ENCODE data around the gene CALML4.
"Not testable (repeated sequence)": the region's sequence is repeated elsewhere in the genome, so short reads cannot be mapped to it uniquely, and the experiment has no call there.

Gene CALML4

DNA sequence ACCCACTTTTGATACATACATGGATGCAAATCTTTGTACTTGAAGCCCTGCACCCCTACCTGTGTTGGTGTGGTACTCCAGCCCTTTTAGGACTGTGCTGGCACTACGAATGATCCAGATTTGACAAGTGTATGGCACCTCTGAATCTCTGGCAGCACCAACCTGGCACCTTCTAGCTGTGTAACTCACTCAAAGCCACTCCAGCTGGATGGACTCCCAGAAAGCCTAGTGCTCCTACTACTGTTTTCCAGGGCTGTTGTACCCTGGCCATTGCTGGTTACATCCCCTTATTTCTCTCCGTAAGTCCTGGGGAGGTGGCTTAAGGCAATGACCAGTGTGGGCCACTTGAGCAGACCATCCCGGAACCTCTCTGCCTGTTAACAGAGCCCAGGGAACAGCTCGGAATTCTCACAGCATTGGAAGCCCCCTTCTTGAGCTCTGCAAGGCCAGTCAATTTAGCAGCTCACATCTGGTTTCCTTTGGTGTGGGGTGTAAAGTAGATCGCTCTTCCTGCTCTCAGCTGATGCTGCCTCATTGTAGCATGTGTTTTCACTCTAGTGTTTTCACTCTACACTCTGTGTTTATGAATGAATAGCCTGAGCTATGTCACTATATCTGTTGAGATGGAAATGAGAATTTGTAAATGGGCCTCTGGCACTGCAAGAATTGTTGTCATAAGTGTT, 12.2 kb downstream of the CALML4 start:
- FAIRE-seq (no peak), DNase-seq (ENCODE audit: low spot score) (no peak)

DNA sequence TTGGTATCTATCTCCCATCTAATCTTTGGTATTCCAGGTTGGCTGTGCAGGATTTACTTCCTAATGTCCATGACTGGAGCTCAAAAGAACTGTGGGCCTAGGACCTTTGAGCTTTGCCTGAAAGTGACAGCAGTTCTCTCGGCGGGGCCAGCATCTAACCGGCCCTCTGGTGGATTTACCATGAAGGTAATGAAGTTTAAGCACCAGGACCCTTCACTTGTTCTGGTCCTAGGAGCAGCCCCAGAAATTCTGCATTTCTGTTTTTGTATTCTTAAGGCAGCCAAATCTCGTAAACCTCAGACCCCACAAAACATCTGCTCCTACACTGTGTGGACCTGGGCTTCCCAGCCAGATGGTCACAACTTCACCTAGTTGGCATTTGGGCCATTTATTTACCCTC, 13.0 kb downstream of the CALML4 start:
- FAIRE-seq: no peak
- DNase-seq (ENCODE audit: low spot score): no peak

DNA sequence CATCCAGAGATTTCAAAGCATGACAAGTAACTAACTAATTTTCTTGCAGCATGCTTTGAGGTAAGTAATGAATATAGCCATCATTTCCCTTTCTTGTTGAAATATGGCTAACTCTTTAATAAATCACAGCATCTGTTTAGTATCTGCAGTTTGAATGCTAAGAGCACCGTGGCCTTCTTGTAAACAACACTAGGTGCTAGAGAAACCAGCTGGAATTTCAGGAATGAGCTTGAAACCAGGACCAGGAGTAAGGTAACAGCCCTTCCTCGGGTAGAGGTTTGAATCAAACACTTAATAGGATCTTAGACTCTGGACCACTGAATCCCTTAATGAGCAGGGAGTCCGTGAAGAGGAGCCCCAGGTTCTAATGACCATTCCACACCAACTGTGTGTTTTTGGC, 13.6 kb downstream of the CALML4 start:
- DNase-seq (ENCODE audit: low spot score) (no peak), FAIRE-seq (no peak)

DNA sequence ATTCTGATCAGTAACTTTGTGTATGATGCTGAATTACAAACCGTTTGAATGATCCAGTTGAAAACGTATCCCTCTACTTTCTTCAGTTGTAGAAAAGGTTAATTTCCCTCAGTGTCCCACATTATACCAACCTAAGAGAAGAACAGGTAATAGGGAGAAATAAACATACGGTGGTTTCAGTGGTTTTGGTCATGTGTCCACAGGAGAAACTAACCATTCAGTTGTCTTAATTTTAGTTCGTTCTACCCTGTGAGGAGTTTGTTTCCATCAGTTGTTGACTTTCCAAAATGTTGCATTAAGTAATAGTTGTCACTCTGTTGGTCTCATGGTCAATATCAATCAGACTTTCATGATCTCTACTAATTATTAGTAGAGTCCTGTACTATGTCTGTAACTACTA, 15.1 kb downstream of the CALML4 start:
- FAIRE-seq (no peak), DNase-seq (ENCODE audit: low spot score) (no peak)

DNA sequence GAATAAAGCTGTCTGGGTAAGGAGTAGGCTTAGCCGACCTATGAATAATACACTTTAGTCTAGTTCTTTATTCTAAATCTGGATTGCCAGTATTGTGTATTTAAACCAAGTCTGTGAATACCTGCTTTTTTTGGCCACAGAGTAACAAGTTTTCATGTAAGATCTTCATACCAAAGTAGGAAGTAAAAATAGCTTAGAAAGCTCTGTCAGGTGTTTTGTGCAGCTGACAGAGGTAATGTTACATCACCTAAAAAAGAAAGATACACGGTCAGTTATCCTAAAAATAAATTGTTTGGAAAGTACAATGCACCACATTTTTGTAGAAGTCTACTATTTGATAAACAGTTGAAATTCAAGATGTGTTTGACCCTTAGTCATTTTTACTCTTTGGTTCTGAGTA, 16.5 kb downstream of the CALML4 start:
- DNase-seq (ENCODE audit: low spot score): no peak
- FAIRE-seq: no peak

DNA sequence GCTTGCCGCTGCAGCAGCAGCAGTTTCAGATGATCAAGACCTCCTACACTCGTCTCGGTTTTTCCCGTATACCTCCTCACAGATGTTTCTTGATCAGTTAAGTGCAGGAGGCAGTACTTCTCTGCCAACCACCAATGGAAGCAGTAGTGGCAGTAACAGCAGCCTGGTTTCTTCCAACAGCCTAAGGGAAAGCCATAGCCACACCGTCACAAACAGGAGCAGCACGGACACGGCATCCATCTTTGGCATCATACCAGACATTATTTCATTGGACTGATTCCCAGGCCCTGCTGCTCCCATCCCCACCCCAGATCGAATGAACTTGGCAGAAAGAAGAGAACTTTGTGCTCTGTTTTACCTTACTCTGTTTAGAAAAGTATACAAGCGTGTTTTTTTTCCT, 17.6 kb downstream of the CALML4 start:
- DNase-seq (ENCODE audit: low spot score) (no peak), FAIRE-seq (no peak)

DNA sequence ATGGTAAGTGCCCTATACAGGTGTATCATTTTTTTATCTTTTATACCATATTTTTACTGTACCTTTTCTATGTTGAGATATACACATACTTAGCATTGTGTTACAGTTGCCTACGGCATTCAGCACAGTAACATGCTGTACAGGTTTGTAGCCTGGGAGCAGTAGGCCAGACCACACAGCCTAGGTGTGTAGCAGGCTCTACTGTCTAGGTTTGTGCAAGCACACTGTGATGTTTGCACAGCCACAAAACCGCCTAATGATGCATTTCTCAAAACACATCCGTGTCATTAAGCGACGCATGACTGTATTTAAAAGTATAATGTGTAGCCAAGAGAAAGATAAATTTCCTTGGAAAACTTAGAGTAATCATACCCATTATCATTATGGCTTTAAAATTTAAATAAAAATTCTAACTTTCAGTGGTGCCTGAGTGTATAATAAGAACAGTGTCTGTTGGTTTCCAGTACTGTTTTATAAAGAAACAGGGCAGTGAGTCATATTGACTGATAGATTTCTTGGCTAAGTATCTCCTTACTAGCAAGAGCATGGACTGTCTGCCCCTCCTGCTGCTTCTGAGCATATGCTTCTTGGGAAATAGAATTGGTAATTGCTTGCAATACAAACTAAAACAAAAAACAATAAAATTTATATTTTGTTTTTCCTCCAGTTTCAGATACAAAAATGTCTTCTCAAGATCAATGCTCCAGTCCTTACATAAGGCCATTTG, 18.3 kb downstream of the CALML4 start:
- no peak for FAIRE-seq
- no peak for DNase-seq (ENCODE audit: low spot score)

DNA sequence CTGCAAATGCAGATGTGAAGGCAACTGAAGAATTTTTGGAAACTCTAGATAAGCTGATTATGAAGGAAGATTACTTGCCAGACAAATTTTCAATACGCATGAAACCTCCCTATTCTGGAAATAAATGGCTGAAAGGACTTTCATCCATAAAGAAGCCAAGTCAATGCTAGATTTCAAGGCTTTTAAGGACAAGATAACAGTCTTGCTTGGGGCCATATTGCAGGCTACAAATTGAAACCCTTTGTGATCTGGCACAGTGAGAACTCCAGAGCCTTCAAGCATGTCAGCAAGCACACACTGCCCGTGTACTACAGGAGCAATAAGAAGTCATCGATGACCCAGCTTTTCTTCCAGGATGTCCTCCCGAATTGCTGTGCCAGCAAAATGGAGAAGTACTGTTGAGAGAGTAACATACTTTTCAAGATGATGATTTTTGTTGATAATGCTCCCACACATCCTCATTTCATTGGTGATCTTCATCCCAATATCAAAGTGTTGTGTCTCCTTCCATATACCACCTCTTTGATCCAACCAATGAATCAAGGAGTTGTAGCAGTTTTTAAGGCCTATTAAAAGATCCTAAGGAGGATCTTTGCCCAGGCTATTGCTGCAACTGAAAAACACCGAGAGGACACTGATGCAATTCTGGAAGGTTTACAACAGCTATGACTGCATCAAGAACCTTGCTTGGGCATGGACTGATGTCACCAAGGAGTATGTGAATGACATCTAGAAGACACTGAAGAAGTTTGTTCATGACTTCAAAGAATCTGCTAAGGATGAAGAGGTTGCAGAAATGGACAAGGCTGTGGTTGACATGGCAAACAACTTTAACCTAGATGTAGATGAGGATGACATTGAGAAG, 20.3 kb downstream of the CALML4 start:
- DNase-seq (ENCODE audit: low spot score) (no peak), FAIRE-seq (no peak)

DNA sequence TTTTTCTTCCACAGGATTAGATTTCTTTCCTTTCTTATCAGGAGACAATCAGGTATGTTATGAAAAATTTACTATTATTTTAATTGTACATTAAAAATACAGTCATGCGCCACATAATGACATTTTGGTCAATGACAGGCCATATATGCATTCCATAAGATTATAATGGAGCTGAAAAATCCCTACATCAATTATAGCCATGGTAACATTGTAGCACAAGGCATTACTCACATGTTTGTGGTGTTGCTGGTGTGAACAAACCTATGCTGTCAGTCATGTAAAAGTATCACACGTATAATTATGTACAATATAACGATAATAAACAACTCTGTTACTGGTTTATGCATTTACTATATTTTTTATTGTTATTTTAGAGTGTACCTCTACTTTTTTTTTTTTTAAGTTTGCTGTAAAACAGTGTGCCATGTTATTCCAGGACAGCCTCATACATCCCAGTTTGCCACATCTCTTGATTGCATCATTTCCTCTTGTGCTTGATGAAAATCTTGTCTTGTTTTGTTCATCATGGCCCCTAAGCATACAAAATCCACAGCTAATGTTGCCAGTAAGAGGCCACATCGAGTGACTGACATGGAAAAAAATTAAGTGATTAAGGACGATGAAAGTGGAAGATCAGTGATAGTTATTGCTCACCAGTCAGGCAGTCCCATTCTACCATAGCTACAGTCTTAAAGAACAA, 21.4 kb downstream of the CALML4 start:
- DNase-seq (ENCODE audit: low spot score) (no peak), FAIRE-seq (no peak)

DNA sequence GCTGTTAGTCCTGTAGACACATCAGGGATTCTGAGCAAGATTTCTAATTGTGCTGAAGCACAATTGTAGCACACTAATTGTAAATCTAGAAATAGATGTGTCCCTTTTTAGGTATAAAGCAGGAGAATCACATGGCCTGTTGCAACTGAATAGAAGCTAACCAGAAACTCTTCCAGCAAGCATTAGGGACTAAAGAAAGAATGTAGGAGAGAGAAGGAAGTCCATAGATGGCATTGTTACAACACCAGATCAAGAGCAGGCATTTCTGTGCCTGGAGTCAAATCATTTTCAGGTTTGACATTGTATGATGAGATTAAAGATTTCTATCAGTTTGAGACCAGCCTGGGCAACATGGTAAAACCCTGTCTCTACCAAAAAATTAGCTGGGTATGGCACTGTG, 27.4 kb downstream of the CALML4 start:
- no peak for FAIRE-seq
- no peak for DNase-seq (ENCODE audit: low spot score)

DNA sequence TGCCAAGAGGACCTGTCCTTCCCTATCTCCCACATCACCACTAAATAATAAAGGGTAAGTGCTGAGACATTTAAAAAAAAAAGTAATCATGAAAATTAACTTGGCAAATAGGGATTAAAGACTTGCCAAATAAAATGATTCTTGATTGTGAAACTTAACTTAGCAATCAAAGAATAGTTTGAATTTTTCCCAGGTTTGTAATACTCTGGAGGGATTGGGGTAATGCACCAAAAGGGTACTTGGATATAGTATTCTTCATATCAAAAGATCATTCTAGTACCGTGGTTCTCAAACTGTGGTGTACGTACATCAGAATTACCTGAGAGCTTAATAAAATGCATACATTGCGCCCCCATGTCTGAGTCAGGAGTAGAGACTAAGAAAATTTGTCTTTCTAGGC, 28.5 kb downstream of the CALML4 start:
- no peak for DNase-seq (ENCODE audit: low spot score)
- no peak for FAIRE-seq

DNA sequence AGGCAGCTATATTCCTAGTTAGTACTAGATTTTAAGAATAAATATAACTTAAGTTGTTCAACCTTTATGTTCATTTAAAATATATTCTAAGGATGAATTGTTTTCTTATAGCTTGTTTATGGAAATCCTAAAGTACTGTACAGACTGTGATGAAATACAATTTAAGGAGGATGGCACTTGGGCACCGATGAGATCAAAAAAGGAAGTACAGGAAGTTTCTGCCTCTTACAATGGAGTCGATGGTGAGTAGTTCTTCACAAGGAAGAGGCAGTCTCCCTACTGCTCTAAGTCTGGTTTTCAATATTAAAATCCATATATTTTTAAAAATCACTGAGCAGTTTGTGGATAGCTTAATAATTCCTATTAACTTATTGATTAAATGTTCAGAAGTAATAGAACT, 29.6 kb downstream of the CALML4 start:
- no peak for FAIRE-seq
- DNase-seq (ENCODE audit: low spot score): no peak

DNA sequence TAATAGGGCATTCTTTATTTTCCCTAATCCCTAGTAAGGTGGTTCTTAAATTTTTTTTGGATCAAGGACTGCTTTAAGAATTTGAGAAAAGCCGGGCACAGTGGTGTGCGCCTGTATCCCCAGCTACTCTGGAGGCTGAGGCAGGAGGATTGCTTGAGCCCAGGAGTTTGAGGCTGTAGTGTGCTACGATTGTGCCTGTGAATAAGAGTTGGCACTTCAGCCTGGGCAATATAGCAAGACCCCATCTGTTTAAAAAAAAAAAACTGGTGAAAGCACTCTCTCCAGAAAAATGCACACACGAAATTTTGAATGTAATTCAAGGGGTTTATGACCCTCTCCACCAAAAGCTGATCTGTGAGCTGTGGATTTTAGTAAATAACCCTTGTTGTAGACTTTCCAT, 32.0 kb downstream of the CALML4 start:
- no peak for DNase-seq (ENCODE audit: low spot score)
- no peak for FAIRE-seq

DNA sequence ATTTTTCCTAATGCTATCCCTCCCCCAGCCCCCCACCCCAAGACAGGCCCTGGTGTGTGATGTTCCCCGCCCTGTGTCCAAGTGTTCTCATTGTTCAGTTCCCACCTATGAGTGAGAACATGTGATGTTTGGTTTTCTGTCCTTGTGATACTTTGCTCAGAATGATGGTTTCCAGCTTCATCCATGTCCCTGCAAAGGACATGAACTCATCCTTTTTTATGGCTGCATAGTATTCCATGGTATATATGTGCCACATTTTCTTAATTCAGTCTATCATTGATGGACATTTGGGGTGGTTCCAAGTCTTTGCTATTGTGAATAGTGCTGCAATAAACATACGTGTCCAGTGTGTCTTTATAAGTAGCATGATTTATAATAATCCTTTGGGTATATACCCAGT, 33.1 kb downstream of the CALML4 start:
- DNase-seq (ENCODE audit: low spot score); FAIRE-seq: not testable (repeated sequence)

DNA sequence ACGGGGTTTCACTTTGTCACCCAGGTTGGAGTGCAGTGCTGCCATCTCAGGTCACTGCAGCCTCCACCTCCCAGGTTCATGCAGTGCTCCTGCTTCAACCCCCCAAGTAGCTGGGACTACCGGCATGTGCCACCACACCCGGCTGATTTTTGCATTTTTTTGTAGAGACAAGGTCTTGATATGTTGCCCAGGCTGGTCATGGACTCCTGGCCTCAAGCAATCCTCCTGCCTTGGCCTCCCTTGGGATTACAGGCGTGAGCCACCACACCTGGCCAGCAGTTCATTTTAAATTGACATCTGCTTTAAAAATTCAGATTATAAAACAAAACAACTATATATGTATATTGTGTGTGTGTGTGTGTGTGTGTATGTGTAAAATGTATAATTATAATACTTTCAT, 38.3 kb downstream of the CALML4 start:
- DNase-seq (ENCODE audit: low spot score) (no peak), FAIRE-seq (no peak)

DNA sequence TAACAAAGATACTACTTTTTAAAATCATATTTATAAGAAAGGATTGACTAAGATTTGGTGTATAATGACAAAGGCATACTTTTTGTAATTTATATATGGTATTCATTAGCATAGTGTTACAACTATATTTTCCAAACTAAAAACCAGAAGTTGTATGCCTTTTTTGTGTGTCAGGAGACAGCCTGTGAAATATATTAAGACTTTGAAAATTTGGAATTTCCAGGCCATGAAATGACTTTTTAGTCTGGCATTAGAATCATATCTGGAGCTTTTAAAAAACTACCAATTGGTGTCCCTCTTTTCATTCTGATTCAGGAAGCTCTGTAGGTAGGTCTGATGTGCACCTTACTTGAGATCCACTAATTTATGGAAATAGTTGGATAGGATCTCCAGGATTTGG, 41.9 kb downstream of the CALML4 start:
- DNase-seq (ENCODE audit: low spot score) (no peak), FAIRE-seq (no peak)

DNA sequence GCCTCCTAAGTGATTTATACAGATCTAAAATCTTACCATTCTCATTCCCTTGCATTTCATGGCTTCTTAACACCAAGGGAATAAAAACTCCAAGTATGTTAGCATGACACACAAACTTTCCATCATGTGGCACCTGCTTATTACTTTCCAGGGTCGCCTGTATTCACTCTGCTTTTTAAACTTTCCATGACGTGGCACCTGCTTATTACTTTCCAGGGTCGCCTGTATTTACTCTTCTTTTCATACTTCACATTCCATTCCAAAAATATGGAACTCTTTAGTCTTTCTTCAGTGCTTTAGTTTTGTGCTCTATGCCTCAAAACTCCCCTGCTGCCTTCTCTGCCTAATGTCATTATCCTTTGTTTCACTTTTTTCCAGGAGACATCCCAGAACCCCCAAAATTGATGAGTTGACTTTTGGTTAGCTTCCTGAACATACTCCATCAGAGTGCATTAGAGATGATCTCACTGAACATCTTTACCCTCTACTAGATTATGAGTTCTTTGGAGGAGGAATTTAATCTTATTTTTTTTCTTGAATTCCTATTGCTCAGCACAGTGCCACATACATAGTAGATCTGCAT, 47.0 kb downstream of the CALML4 start:
- DNase-seq (ENCODE audit: low spot score): no peak
- no peak for FAIRE-seq

DNA sequence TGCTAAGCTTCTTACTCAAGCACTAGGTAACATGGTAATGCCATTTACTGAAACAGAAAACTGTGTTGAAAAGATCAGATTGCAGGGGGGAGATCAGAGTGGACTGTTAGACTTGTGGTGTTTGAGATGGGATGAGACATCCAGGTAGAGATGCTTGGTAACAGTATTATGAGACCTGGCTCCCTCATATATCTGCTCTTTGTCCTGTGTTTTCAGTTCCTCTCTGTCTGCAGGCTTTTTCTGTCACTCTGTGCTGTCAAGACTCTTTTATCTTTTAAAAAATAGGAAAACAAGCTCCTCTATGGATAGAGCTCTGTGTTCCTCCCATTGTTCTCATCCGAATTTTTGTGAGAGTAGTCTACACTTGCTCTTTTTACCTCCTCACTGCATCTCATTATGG, 48.1 kb downstream of the CALML4 start:
- no peak for FAIRE-seq
- no peak for DNase-seq (ENCODE audit: low spot score)

DNA sequence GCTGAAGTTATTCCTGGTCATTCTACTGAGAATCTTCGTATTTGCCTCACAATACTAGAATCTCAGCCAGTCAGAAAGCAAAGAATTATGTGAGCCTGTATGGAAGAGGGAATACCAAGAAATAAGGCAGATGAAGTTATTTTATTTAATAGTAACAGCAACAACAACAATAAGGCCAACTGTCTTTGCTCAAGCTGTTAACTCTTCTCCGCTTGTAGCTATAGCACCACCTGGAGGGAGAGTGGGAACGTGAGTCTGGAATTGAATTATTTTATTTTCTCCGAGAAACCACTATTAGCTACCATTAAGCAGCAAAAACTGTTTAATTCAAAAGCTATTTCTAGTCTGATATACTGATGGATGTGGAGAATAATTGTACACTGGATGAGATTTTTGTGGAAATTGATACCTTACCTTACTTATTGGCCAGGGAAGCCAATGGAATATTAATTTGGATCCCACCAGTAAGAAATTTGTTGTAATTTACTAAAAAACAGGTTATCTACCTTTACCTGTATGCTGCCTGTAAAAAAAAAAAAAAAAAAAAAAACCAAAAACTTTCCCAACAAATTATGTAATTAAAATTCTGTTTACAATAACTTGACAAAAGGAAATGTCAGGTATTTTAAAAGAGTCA, 50.1 kb downstream of the CALML4 start:
- FAIRE-seq (no peak), DNase-seq (ENCODE audit: low spot score) (no peak)

DNA sequence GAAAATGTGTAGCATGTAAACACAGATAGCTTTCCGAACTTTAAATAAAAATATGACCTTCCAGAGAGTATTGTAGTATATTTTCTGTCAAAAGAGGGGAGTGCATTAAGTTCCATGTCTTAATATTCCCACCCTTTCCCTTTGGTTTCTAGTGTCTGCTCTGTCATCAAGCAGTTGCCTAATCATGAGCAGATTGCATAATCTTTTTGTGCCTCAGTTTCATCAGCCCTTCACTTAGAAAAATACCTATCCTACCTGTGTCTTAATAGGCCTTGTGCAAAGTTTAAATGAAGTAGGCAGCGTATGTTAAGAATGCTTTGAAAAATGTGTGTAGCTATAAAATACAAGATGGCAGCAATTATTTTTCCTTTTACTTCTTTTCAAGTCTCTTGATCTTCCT, 52.8 kb downstream of the CALML4 start:
- DNase-seq (ENCODE audit: low spot score) (no peak), FAIRE-seq (no peak)

DNA sequence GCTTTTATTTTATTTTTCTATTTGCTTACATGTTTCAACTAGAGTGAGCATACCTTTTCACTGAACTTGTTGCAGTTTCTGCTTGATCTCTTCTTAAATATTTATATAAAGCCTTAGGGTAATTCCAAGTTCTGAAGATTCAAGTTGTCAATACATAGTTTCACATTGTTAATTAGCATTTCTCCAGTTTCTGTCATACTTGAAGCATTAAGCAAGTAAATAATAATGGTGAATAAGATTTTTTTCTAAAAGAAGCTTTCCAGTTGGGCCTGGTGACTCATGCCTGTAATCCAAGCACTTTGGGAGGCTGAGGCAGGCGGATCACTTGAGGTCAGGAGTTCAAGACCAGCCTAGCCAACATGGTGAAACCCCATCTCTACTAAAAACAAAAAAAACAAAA, 53.9 kb downstream of the CALML4 start:
- DNase-seq (ENCODE audit: low spot score) (no peak), FAIRE-seq (no peak)
